Renal cortex interstitium (tissue), 3 donors: Measurements from ENCODE around the gene PDCD1LG2. TPM values are rescaled to one million over a fixed set of nuclear protein-coding genes. Genes with fewer than 3 reads are reported as not detected.

ENCODE experiments used
- polyA plus RNA-seq, 3 donors: library from polyadenylated mRNA; unstranded; fragments of 120-200 nt; gene quantifications; one replicate each; pipeline ENCODE4 v1.2.1, GENCODE V29; 2013; ENCODE audit not compliant: insufficient read length in 3 of 3

The PDCD1LG2 gene
- polyA plus RNA-seq, 3 donors, result 0.10 to 0.12 TPM; not detected in 1

Other genes starting within 250 kb of the PDCD1LG2 start
- gene RLN2, start 205.8 kb upstream of the PDCD1LG2 start, polyA plus RNA-seq, result 1 to 10 TPM; 3.1 to 3.6 (median 3.2) TPM
- under 1 TPM; 0.48 to 0.82 (median 0.72) TPM for gene RLN1, start 170.7 kb upstream of the PDCD1LG2 start, polyA plus RNA-seq
- gene PLGRKT, start 72.6 kb upstream of the PDCD1LG2 start, polyA plus RNA-seq, result 10 to 100 TPM; 33.9 to 40.0 (median 37.1) TPM
- 1 to 10 TPM in 1 of 3 donors, under 1 TPM in 2; 0.50 to 1.2 (median 0.80) TPM for gene CD274, start 60.0 kb upstream of the PDCD1LG2 start, polyA plus RNA-seq
- gene RIC1, start 118.6 kb downstream of the PDCD1LG2 start, polyA plus RNA-seq, result 10 to 100 TPM; 28.5 to 34.6 (median 29.9) TPM